Lower leg skin (tissue), 4 donors: Measurements from ENCODE around the gene SWT1. TPM values are rescaled to one million over a fixed set of nuclear protein-coding genes. Genes with fewer than 3 reads are reported as not detected.
"Not testable (repeated sequence)": the region's sequence is repeated elsewhere in the genome, so short reads cannot be mapped to it uniquely, and the experiment has no call there.

Source experiments
- DNase-seq, 2 donors: peaks; one replicate each; pipeline ENCODE4 v3.0.0-alpha.2; 2019; ENCODE audit warnings: low spot score in 2 of 2
- H3K4me3 ChIP-seq: fragments of 200-600 bp; sonication (generic); 2 replicates; pipeline ENCODE4 v1.5.1; 2017; ENCODE audit warnings: mild to moderate bottlenecking, low read depth; ENCODE audit not compliant: poor library complexity, severe bottlenecking
- CTCF ChIP-seq, 3 donors: fragments of 450-650 bp; IDR thresholded peaks; one replicate each; pipeline ENCODE4 v1.5.1; 2016; ENCODE audit warnings: antibody characterized with exemption in 3 of 3, mild to moderate bottlenecking in 3 of 3, moderate library complexity in 2 of 3
- POLR2A ChIP-seq, 2 donors: fragments of 450-650 bp; IDR thresholded peaks; one replicate each; pipeline ENCODE4 v1.6.1; 2016 to 2017; ENCODE audit warnings: antibody characterized with exemption in 2 of 2, mild to moderate bottlenecking in 1 of 2, moderate library complexity in 1 of 2
- WGBS, 2 donors: methylation state at CpG; one replicate each; pipeline ENCODE4 v1.1.5; 2018; 5-methylcytosine and 5-hydroxymethylcytosine counted together
- intact Hi-C: fragments of 100-400 bp; cut with DNase I; formaldehyde crosslinking; loops from one replicate; pipeline ENCODE4 v1.15.0; 2023; ENCODE audit warnings: low total_unique reads
- total RNA-seq, 4 donors: library from RNA; depleted of rRNA; stranded (reverse); fragments of >200 nt; gene quantifications; one replicate each; pipeline ENCODE4 v1.1.0, GENCODE V29; 2016

The SWT1 gene
- total RNA-seq, 4 donors from 2014 or later = 3.9 to 6.3 (median 4.5) TPM

GRCh38 chr1:185193756-185194155 is 36.8 kb downstream of the SWT1 start:
- WGBS, 2 donors = 58 to 78% methylated on average over 1 of the region's 1 CpG
- TF ChIP-seq CTCF (IDR thresholded peaks at IDR 0.05) = no peak
- TF ChIP-seq POLR2A (IDR thresholded peaks at IDR 0.05) = no peak
- H3K4me3 ChIP-seq = no peak overlapping the region
- intact Hi-C loops = no loop called here
- no peak for DNase-seq

GRCh38 chr1:185198712-185199111 is 41.7 kb downstream of the SWT1 start:
- DNase-seq, H3K4me3 ChIP-seq, intact Hi-C loops: not testable (repeated sequence)
- 96 to 99% methylated on average over 4 of the region's 4 CpGs for WGBS, 2 donors

GRCh38 chr1:185200889-185201288 is 43.9 kb downstream of the SWT1 start:
- intact Hi-C loops = no loop called here
- DNase-seq = no peak
- 86 to 94% methylated on average over 7 to 8 of the region's 8 CpGs for WGBS, 2 donors
- no peak overlapping the region for H3K4me3 ChIP-seq
- TF ChIP-seq POLR2A (IDR thresholded peaks at IDR 0.05) (no peak), CTCF (IDR thresholded peaks at IDR 0.05) (no peak)

- intact Hi-C loops = no loop called here
- TF ChIP-seq CTCF (IDR thresholded peaks at IDR 0.05) (no peak), POLR2A (IDR thresholded peaks at IDR 0.05) (no peak)
- H3K4me3 ChIP-seq = no peak overlapping the region
- no peak for DNase-seq
Observed at GRCh38 chr1:185207170-185207569, 50.2 kb downstream of the SWT1 start.

GRCh38 chr1:185207980-185208602 is 51.1 kb downstream of the SWT1 start:
- TF ChIP-seq POLR2A (IDR thresholded peaks at IDR 0.05) (no peak), CTCF (IDR thresholded peaks at IDR 0.05) (no peak)
- no peak for DNase-seq
- no peak overlapping the region for H3K4me3 ChIP-seq
- intact Hi-C loops = no loop called here
- WGBS, 2 donors = 75 to 86% methylated on average over 3 of the region's 3 CpGs

- TF ChIP-seq CTCF (IDR thresholded peaks at IDR 0.05) = no peak
- TF ChIP-seq POLR2A (IDR thresholded peaks at IDR 0.05) = no peak
- 60 to 63% methylated on average over 5 of the region's 5 CpGs for WGBS, 2 donors
- intact Hi-C loops = no loop called here
- no peak for DNase-seq
- no peak overlapping the region for H3K4me3 ChIP-seq
Observed at GRCh38 chr1:185208626-185209180, 51.7 kb downstream of the SWT1 start.

- 100% methylated on average over 1 of the region's 1 CpG for WGBS, 2 donors
- H3K4me3 ChIP-seq, DNase-seq, intact Hi-C loops: not testable (repeated sequence)
Observed at GRCh38 chr1:185209357-185209756, 52.4 kb downstream of the SWT1 start.
